Caco-2 (cell line): ENCODE results near the gene PANX1. TPM values are rescaled to one million over a fixed set of nuclear protein-coding genes. Genes with fewer than 3 reads are reported as not detected.
A peak's percentile ranks its signal among the peaks of the same experiment; 100 is the strongest.

Source experiments
- BruUV-seq: library from RNA; stranded (reverse); fragments of 400-500 nt; replicated peaks from 2 replicates; lab custom pipeline; 2021; lab: Mats Ljungman, UMichigan
- CTCF ChIA-PET: fragments of 300-600 bp; sonication (Branson Sonifier 250); formaldehyde crosslinking; loops from one replicate; lab custom pipeline; 2022; ENCODE audit warnings: antibody characterized with exemption; lab: Charles Lee
- POLR2A ChIA-PET: fragments of 300-600 bp; sonication (Branson Sonifier 250); formaldehyde crosslinking; loops from one replicate; lab custom pipeline; 2022; ENCODE audit warnings: antibody characterized with exemption; lab: Charles Lee
- DNase-seq, 2 experiments: peaks; one replicate each; pipeline versions ENCODE4 v3.0.0 to v3.0.0-alpha.2; 2020 to 2022
- H3K27me3 ChIP-seq: replicated peaks from 2 replicates; pipeline ENCODE4 v1.6.0; 2011; ENCODE audit warnings: low read length; ENCODE audit not compliant: control insufficient read depth, insufficient read depth
- H3K36me3 ChIP-seq: 2 replicates; pipeline ENCODE4 v1.5.1; 2011; ENCODE audit warnings: low read length; ENCODE audit not compliant: control insufficient read depth, insufficient read depth
- H3K4me1 ChIP-seq: fragments of 250-450 bp; sonication (Bioruptor Pico); 2 replicates; pipeline ENCODE4 v1.5.1; 2020; ENCODE audit warnings: mild to moderate bottlenecking
- H3K4me3 ChIP-seq: 2 replicates; pipeline ENCODE4 v1.5.1; 2011; ENCODE audit warnings: low read depth, mild to moderate bottlenecking, control low read depth, low read length
- H3K9me3 ChIP-seq: fragments of 250-450 bp; sonication (Bioruptor Pico); 2 replicates; pipeline ENCODE4 v1.5.1; 2020; ENCODE audit warnings: mild to moderate bottlenecking, moderate library complexity
- H3K27ac Mint-ChIP-seq: one replicate; pipeline ENCODE4 v1.8.0; 2022; ENCODE audit warnings: mixed read lengths; ENCODE audit not compliant: unreplicated experiment
- H3K27me3 Mint-ChIP-seq: one replicate; pipeline ENCODE4 v1.8.0; 2022; ENCODE audit warnings: mixed read lengths; ENCODE audit not compliant: insufficient read depth, unreplicated experiment
- H3K36me3 Mint-ChIP-seq: one replicate; pipeline ENCODE4 v1.8.0; 2022; ENCODE audit warnings: mild to moderate bottlenecking, mixed read lengths; ENCODE audit not compliant: insufficient read depth, unreplicated experiment
- H3K4me1 Mint-ChIP-seq: one replicate; pipeline ENCODE4 v1.8.0; 2022; ENCODE audit warnings: low read depth, mixed read lengths; ENCODE audit not compliant: unreplicated experiment
- H3K4me3 Mint-ChIP-seq: one replicate; pipeline ENCODE4 v1.8.0; 2022; ENCODE audit warnings: mild to moderate bottlenecking, moderate library complexity, mixed read lengths; ENCODE audit not compliant: unreplicated experiment
- H3K9me3 Mint-ChIP-seq: one replicate; pipeline ENCODE4 v1.8.0; 2022; ENCODE audit warnings: mixed read lengths; ENCODE audit not compliant: unreplicated experiment
- intact Hi-C: fragments of 100-400 bp; cut with micrococcal nuclease; formaldehyde crosslinking; loops from one replicate; pipeline ENCODE4 v1.10.0; 2022; ENCODE audit not compliant: unreplicated experiment
- total RNA-seq: library from RNA; stranded (reverse); gene quantifications from 2 replicates; pipeline ENCODE4 v1.2.3, GENCODE V29; 2022
- TF ChIP-seq, protein P1 (sequence below), 2 experiments: fragments of 200-600 bp in 1 of 2; IDR thresholded peaks; 1 replicate in 1 of 2; 2 replicates in 1 of 2; pipeline versions ENCODE4 v1.5.1 to v1.8.0; 2011 to 2022; ENCODE audit warnings: antibody characterized with exemption in 1 of 2, control low read depth in 1 of 2, inconsistent platforms in 1 of 2, low read depth in 1 of 2, low read length in 1 of 2, mild to moderate bottlenecking in 1 of 2, moderate library complexity in 1 of 2; ENCODE audit not compliant: insufficient read depth in 1 of 2, severe bottlenecking in 1 of 2, unreplicated experiment in 1 of 2

PANX1 gene
- total RNA-seq, 1 experiment from 2014 or later, result 33.1 TPM

DNA sequence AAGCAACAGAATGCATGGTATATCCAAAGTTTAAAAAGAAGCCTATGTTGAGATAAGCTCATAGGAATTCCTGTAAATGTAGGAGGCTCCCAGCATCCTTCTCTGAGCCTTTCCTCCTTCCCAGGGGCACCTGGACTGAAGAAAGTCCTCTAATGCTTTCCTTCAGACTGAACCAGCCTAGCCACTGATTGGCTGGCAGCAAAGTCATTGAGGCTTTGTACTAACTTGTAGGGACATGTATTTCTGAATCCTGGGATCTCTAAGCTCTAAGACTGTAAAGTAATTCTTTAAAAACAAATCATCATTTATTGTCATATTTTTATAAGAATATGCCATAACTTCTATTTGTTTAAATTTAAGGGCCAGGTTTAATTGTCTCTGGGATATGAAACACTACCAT is 23.9 kb upstream of the PANX1 start:
- no peak overlapping the region for H3K27ac Mint-ChIP-seq
- Histone ChIP-seq H3K27me3 (no peaks in the 10 kb centered on the region; the same call in 1 of the 2 replicates), H3K36me3 (no peaks in the 10 kb centered on the region), H3K4me1 (no peaks in the 10 kb centered on the region), H3K9me3 (peaks cover 18% of the 10 kb centered on the region), H3K4me3 (no peak overlapping the region)
- CTCF ChIA-PET, result interaction anchor here (1.7 kb wide), 1 partner anchor 209 kb away, joined by 7 read pairs; no protein-coding TSS in a partner anchor
- POLR2A ChIA-PET, result no interaction called here
- BruUV-seq, result no TSS peak
- no peaks in the 10 kb centered on the region for H3K4me1 Mint-ChIP-seq
- intact Hi-C loops, result no loop called here
- H3K36me3 Mint-ChIP-seq, result no peaks in the 10 kb centered on the region
- DNase-seq, result no peak
- H3K9me3 Mint-ChIP-seq, result no peaks in the 10 kb centered on the region
- no peak overlapping the region for H3K4me3 Mint-ChIP-seq
- no peaks in the 10 kb centered on the region for H3K27me3 Mint-ChIP-seq
- TF ChIP-seq, protein P1, sequence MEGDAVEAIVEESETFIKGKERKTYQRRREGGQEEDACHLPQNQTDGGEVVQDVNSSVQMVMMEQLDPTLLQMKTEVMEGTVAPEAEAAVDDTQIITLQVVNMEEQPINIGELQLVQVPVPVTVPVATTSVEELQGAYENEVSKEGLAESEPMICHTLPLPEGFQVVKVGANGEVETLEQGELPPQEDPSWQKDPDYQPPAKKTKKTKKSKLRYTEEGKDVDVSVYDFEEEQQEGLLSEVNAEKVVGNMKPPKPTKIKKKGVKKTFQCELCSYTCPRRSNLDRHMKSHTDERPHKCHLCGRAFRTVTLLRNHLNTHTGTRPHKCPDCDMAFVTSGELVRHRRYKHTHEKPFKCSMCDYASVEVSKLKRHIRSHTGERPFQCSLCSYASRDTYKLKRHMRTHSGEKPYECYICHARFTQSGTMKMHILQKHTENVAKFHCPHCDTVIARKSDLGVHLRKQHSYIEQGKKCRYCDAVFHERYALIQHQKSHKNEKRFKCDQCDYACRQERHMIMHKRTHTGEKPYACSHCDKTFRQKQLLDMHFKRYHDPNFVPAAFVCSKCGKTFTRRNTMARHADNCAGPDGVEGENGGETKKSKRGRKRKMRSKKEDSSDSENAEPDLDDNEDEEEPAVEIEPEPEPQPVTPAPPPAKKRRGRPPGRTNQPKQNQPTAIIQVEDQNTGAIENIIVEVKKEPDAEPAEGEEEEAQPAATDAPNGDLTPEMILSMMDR (IDR thresholded peaks at IDR 0.05; ENCODE audit: insufficient read depth in 1 of 2, low read depth in 1 of 2, low read length in 1 of 2, severe bottlenecking in 1 of 2, unreplicated experiment in 1 of 2), result no peak

DNA sequence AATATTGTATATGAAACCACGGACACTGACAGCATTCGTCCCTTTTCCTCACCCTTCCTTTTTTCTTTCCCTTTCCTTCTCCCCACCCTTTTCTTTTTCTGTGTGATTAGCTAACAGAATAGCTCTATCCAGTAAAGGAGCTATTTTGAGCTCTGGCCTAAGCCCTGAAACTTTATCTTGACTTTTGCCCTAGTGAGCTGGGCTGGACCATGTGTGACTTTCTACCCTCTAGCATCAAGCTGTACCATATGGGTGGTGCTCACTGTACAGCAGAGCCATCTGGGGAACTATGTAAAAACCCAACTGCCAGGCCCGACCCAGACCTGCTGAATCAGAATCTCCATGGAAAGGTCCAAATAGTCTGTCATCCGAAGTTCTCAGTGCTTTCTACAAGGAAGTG is 21.9 kb upstream of the PANX1 start:
- Histone ChIP-seq H3K4me1 (no peaks in the 10 kb centered on the region), H3K4me3 (no peak overlapping the region), H3K9me3 (peaks cover 20% of the 10 kb centered on the region), H3K36me3 (no peaks in the 10 kb centered on the region), H3K27me3 (no peaks in the 10 kb centered on the region; the same call in 1 of the 2 replicates)
- intact Hi-C loops, result loop anchor here (1.0 kb wide), 2 partner anchors 185 to 211 kb away; no protein-coding TSS in a partner anchor
- Mint-ChIP-seq H3K36me3 (no peaks in the 10 kb centered on the region), H3K27ac (no peak overlapping the region), H3K4me3 (no peak overlapping the region), H3K27me3 (no peaks in the 10 kb centered on the region), H3K9me3 (no peaks in the 10 kb centered on the region), H3K4me1 (no peaks in the 10 kb centered on the region)
- POLR2A ChIA-PET, result no interaction called here
- DNase-seq, result no peak
- TF ChIP-seq, protein P1 (IDR thresholded peaks at IDR 0.05; ENCODE audit: insufficient read depth in 1 of 2, low read depth in 1 of 2, low read length in 1 of 2, severe bottlenecking in 1 of 2, unreplicated experiment in 1 of 2), result no peak
- CTCF ChIA-PET, result interaction anchor here (1.1 kb wide), 1 partner anchor 211 kb away, joined by 4 read pairs; no protein-coding TSS in a partner anchor
- no TSS peak for BruUV-seq

DNA sequence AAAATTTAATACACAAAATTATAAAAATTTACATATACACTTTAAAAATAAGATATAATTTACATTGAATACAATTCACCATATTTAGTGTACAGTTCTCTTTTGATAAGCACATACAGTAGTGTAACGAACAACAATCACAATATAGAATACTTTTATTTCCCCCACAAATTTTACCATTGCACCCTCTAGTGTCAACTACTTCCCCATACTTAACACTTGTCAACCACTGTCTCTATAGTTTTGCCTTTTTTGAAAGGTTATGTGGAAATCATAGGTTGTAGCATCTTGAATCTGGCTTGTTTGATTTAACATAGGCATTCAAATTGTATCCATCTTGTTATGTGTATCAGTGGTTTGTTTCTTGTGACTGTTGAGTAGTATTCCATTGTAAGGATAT is 21.3 kb upstream of the PANX1 start:
- ChIA-PET CTCF (interaction anchor here (1.1 kb wide), 1 partner anchor 212 kb away, joined by 4 read pairs; no protein-coding TSS in a partner anchor), POLR2A (no interaction called here)
- Mint-ChIP-seq H3K9me3 (no peaks in the 10 kb centered on the region), H3K27ac (no peak overlapping the region), H3K4me3 (no peak overlapping the region), H3K36me3 (no peaks in the 10 kb centered on the region), H3K27me3 (no peaks in the 10 kb centered on the region), H3K4me1 (no peaks in the 10 kb centered on the region)
- Histone ChIP-seq H3K27me3 (no peaks in the 10 kb centered on the region; the same call in 1 of the 2 replicates), H3K4me3 (no peak overlapping the region), H3K36me3 (no peaks in the 10 kb centered on the region), H3K4me1 (no peaks in the 10 kb centered on the region), H3K9me3 (peaks cover 20% of the 10 kb centered on the region)
- no peak for DNase-seq
- intact Hi-C loops, result loop anchor here (1.0 kb wide), 2 partner anchors 186 to 212 kb away; no protein-coding TSS in a partner anchor
- TF ChIP-seq, protein P1 (IDR thresholded peaks at IDR 0.05; ENCODE audit: insufficient read depth in 1 of 2, low read depth in 1 of 2, low read length in 1 of 2, severe bottlenecking in 1 of 2, unreplicated experiment in 1 of 2), result peak in 1 of 2 experiments; percentile 24
- no TSS peak for BruUV-seq
